ENCODE results near the gene BIRC3. TPM values are rescaled to one million over a fixed set of nuclear protein-coding genes. Genes with fewer than 3 reads are reported as not detected.

The BIRC3 gene
- total RNA-seq, 4 donors from 2014 or later: 10.0 to 13.7 (median 11.0) TPM

DNA sequence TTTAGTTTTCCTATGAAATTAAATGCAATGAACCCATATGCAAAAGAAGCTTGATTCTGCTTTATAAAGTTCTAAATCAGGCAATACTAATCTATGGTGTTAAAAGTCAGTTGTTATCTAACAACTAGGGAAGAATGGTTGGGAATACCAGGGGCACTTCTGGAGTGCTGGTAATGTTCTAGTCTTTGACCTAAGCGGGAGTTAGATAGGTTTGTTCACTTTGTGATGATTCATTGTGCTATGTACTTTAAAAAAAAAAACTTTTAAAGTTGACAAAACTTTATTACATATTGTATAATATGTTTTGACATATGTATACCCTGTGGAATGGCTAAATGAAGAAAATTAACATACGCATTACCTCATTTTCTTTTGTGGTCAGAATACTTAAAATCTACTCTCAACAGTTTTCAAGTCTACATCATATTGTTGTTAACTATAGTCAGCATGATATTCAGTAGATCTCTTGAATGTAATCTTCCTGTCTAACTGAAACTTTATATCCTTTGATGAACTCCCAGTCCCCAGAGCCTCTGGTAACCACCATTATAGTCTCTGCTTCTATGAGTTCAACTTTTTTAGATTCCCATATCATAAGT lies 69.0 kb downstream of the BIRC3 start:
- H3K27ac ChIP-seq (replicated peaks in 1 of 4): no peak overlapping the region
- no peak overlapping the region for H3K4me3 ChIP-seq
- no peaks in the 10 kb centered on the region for H3K9me3 ChIP-seq
- H3K27me3 ChIP-seq: no peaks in the 10 kb centered on the region
- no peak for DNase-seq (ENCODE audit: extremely low spot score)
- intact Hi-C loops (cut with DNase I): no loop called here
- H3K36me3 ChIP-seq: peaks cover 20 to 71% (median 36%) of the 10 kb centered on the region in 4 donors
- 85% methylated on average over 2 of the region's 2 CpGs for WGBS
- peaks cover 0 to 21% (median 8%) of the 10 kb centered on the region in 4 donors for H3K4me1 ChIP-seq
- TF ChIP-seq POLR2A (IDR thresholded peaks at IDR 0.05; ENCODE audit: low read depth) (no peak), POLR2AphosphoS5 (IDR thresholded peaks at IDR 0.05) (no peak), EP300 (IDR thresholded peaks at IDR 0.05) (no peak)
- TF ChIP-seq, protein P1, sequence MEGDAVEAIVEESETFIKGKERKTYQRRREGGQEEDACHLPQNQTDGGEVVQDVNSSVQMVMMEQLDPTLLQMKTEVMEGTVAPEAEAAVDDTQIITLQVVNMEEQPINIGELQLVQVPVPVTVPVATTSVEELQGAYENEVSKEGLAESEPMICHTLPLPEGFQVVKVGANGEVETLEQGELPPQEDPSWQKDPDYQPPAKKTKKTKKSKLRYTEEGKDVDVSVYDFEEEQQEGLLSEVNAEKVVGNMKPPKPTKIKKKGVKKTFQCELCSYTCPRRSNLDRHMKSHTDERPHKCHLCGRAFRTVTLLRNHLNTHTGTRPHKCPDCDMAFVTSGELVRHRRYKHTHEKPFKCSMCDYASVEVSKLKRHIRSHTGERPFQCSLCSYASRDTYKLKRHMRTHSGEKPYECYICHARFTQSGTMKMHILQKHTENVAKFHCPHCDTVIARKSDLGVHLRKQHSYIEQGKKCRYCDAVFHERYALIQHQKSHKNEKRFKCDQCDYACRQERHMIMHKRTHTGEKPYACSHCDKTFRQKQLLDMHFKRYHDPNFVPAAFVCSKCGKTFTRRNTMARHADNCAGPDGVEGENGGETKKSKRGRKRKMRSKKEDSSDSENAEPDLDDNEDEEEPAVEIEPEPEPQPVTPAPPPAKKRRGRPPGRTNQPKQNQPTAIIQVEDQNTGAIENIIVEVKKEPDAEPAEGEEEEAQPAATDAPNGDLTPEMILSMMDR (IDR thresholded peaks at IDR 0.05): no peak

DNA sequence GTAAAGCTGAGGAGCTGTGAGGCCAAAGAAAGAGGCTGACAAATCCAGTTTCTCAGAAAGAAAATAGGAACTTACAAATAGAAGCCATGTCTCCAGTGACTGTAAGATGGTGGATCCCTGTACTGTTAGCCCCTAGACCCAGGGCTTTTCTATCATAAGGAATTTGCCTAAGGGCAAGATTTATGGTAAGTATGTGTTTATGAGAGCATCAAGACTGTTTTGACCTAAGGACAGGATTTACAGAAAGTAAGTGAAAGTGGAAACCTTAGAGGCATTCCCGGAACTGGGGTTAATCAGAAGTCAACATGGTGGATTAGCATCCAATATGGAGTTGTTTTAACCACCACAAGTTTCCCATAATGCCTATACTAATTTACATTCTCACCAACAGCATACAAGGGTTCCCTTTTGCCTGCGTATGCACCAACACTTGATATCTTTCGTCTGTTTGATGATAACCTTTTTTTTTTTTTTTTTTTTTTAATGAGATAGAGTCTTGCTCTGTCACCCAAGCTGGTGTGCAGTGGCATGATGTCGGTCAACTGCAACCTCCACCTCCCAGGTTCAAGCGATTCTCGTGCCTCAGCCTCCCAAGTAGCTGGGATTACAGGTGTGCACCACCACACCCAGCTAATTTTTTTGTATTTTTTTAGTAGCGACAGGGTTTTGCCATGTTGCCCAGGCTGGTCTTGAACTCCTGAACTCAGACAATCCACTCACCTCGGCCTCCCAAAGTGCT lies 69.9 kb downstream of the BIRC3 start:
- Histone ChIP-seq H3K4me1 (peaks cover 0 to 18% (median 9%) of the 10 kb centered on the region in 4 donors), H3K4me3 (no peak overlapping the region), H3K36me3 (peaks cover 20 to 71% (median 39%) of the 10 kb centered on the region in 4 donors), H3K9me3 (no peaks in the 10 kb centered on the region), H3K27ac (replicated peaks in 1 of 4) (no peak overlapping the region), H3K27me3 (no peaks in the 10 kb centered on the region)
- no peak for TF ChIP-seq POLR2A (IDR thresholded peaks at IDR 0.05; ENCODE audit: low read depth)
- WGBS: 85% methylated on average over 8 of the region's 8 CpGs
- no peak for DNase-seq (ENCODE audit: extremely low spot score)
- intact Hi-C loops (cut with DNase I): no loop called here

Small RNAs within 50 kb of the gene (small RNA-seq; reads per million reads assigned to genes)
- 0 reads per million in 3 donors for gene AP000942.3
- gene AP000942.4: 0 reads per million in 3 donors
- gene RNU6-952P: 0 reads per million in 3 donors

Other genes with a start within 250 kb of the BIRC3 start
- 100 to 1,000 TPM; 220 to 343 (median 275) TPM for gene YAP1, start 207.0 kb upstream of the BIRC3 start, total RNA-seq
- 10 to 100 TPM; 25.6 to 40.3 (median 33.5) TPM for gene BIRC2, start 29.7 kb downstream of the BIRC3 start, total RNA-seq
- 100 to 1,000 TPM in 1 of 4 donors, 10 to 100 TPM in 3; 82.7 to 116 (median 88.8) TPM for gene TMEM123, start 135.3 kb downstream of the BIRC3 start, total RNA-seq
- gene MMP7, start 213.3 kb downstream of the BIRC3 start, total RNA-seq: not detected